ENCODE measurements around the gene VTA1. TPM values are rescaled to one million over a fixed set of nuclear protein-coding genes. Genes with fewer than 3 reads are reported as not detected.

The VTA1 gene
- total and polyA plus RNA-seq, 8 donors: 15.6 to 56.8 (median 25.8) TPM

GRCh38 chr6:142271476-142271875, 124.4 kb downstream of the VTA1 start:
- no peak overlapping the region for H3K4me3 ChIP-seq
- DNase-seq: no peak
- no peaks in the 10 kb centered on the region for H3K4me1 ChIP-seq
- no peaks in the 10 kb centered on the region for H3K27me3 ChIP-seq
- intact Hi-C loops (cut with DNase I; ENCODE audit: low total_unique reads): no loop called here
- WGBS, 5 donors: 65 to 89% (median 77%) methylated on average over 1 of the region's 1 CpG
- no peaks in the 10 kb centered on the region for H3K9me3 ChIP-seq
- no peaks in the 10 kb centered on the region for H3K36me3 ChIP-seq
- no peak overlapping the region for H3K27ac ChIP-seq
- TF ChIP-seq EP300 (IDR thresholded peaks at IDR 0.05) (no peak), POLR2AphosphoS5 (IDR thresholded peaks at IDR 0.05) (no peak), CTCF (IDR thresholded peaks at IDR 0.05) (no peak), POLR2A (IDR thresholded peaks at IDR 0.05) (no peak)

Other genes starting within 250 kb of the VTA1 start
- gene GJE1, start 14.3 kb upstream of the VTA1 start, total RNA-seq: not detected
- gene GJE1, start 14.3 kb upstream of the VTA1 start, polyA plus RNA-seq: not detected
- gene NMBR, start 141 bp upstream of the VTA1 start, total RNA-seq: under 1 TPM in 1 of 5 donors, not detected in 4; 0.73 TPM
- not detected for gene NMBR, start 141 bp upstream of the VTA1 start, polyA plus RNA-seq
- 100 to 1,000 TPM in 1 of 5 donors, 10 to 100 TPM in 2, 1 to 10 TPM in 2; 8.2 to 102 (median 26.2) TPM for gene ADGRG6, start 154.7 kb downstream of the VTA1 start, total RNA-seq
- gene ADGRG6, start 154.7 kb downstream of the VTA1 start, polyA plus RNA-seq: 1 to 10 TPM; 1.1 to 4.6 (median 2.1) TPM

All from stomach (tissue), 9 donors.